Neutrophil (primary cell): ENCODE measurements around the gene C1orf105.

ENCODE experiments used
- H3K27ac ChIP-seq: fragments of 200-600 bp; sonication (generic); 2 replicates; pipeline ENCODE4 v1.5.1; 2016; ENCODE audit warnings: mild to moderate bottlenecking, moderate library complexity
- H3K27me3 ChIP-seq: fragments of 200-600 bp; sonication (generic); 2 replicates; pipeline ENCODE4 v1.6.0; 2016; ENCODE audit warnings: mild to moderate bottlenecking
- H3K36me3 ChIP-seq: fragments of 200-600 bp; sonication (generic); 2 replicates; pipeline ENCODE4 v1.5.1; 2017
- H3K4me1 ChIP-seq, 2 experiments: fragments of 200-600 bp in 1 of 2; sonication (generic) in 1 of 2; 1 replicate in 1 of 2; 2 replicates in 1 of 2; pipeline versions ENCODE4 v1.5.1 to v1.6.1; 2013 to 2016; ENCODE audit warnings: low read depth in 1 of 2, low read length in 1 of 2, mild to moderate bottlenecking in 1 of 2, moderate library complexity in 1 of 2; ENCODE audit not compliant: control insufficient read depth in 1 of 2, insufficient read depth in 1 of 2
- H3K4me3 ChIP-seq, 2 experiments: fragments of 200-600 bp in 1 of 2; sonication (generic) in 1 of 2; 1 replicate in 1 of 2; 2 replicates in 1 of 2; pipeline ENCODE4 v1.5.1; 2013 to 2016; ENCODE audit warnings: low read depth in 1 of 2, low read length in 1 of 2, mild to moderate bottlenecking in 1 of 2, moderate library complexity in 1 of 2
- H3K9me3 ChIP-seq: fragments of 200-600 bp; sonication (generic); 2 replicates; pipeline ENCODE4 v1.5.1; 2016
- CTCF ChIP-seq: fragments of 200-600 bp; sonication (generic); IDR thresholded peaks from 2 replicates; pipeline ENCODE4 v1.5.1; 2016; ENCODE audit warnings: antibody characterized with exemption

The C1orf105 gene

GRCh38 chr1:172486805-172487454 is 66.4 kb downstream of the C1orf105 start:
- Histone ChIP-seq H3K36me3 (no peaks in the 10 kb centered on the region), H3K27me3 (no peaks in the 10 kb centered on the region), H3K4me1 (peaks cover 7 to 30% of the 10 kb centered on the region in 2 experiments), H3K4me3 (no peak overlapping the region), H3K9me3 (no peaks in the 10 kb centered on the region), H3K27ac (no peak overlapping the region)
- no peak for TF ChIP-seq CTCF

GRCh38 chr1:172487550-172487949 is 67.1 kb downstream of the C1orf105 start:
- H3K27me3 ChIP-seq: no peaks in the 10 kb centered on the region
- no peak overlapping the region for H3K4me3 ChIP-seq
- no peaks in the 10 kb centered on the region for H3K9me3 ChIP-seq
- no peak overlapping the region for H3K27ac ChIP-seq
- H3K4me1 ChIP-seq: peaks cover 7 to 30% of the 10 kb centered on the region in 2 experiments
- TF ChIP-seq CTCF: no peak
- H3K36me3 ChIP-seq: no peaks in the 10 kb centered on the region

- H3K4me1 ChIP-seq: peaks cover 5 to 26% of the 10 kb centered on the region in 2 experiments
- H3K9me3 ChIP-seq: no peaks in the 10 kb centered on the region
- no peak overlapping the region for H3K4me3 ChIP-seq
- no peak for TF ChIP-seq CTCF
- no peaks in the 10 kb centered on the region for H3K36me3 ChIP-seq
- H3K27me3 ChIP-seq: no peaks in the 10 kb centered on the region
- H3K27ac ChIP-seq: no peak overlapping the region
Measured at GRCh38 chr1:172488393-172488792, 67.9 kb downstream of the C1orf105 start.

GRCh38 chr1:172489847-172490246 is 69.4 kb downstream of the C1orf105 start:
- no peaks in the 10 kb centered on the region for H3K9me3 ChIP-seq
- H3K27me3 ChIP-seq: no peaks in the 10 kb centered on the region
- peaks cover 2 to 17% of the 10 kb centered on the region in 2 experiments for H3K4me1 ChIP-seq
- H3K27ac ChIP-seq: no peak overlapping the region
- no peak for TF ChIP-seq CTCF
- no peaks in the 10 kb centered on the region for H3K36me3 ChIP-seq
- no peak overlapping the region for H3K4me3 ChIP-seq

GRCh38 chr1:172492421-172492820 is 71.9 kb downstream of the C1orf105 start:
- no peak overlapping the region for H3K27ac ChIP-seq
- no peaks in the 10 kb centered on the region for H3K36me3 ChIP-seq
- no peak for TF ChIP-seq CTCF
- H3K9me3 ChIP-seq: no peaks in the 10 kb centered on the region
- H3K4me3 ChIP-seq: no peak overlapping the region
- no peaks in the 10 kb centered on the region for H3K27me3 ChIP-seq
- peaks cover 13 to 23% of the 10 kb centered on the region in 2 experiments for H3K4me1 ChIP-seq
